Measurements from ENCODE around the gene RPL23.
A peak's percentile ranks its signal among the peaks of the same experiment; 100 is the strongest.
"Not testable (repeated sequence)": the region's sequence is repeated elsewhere in the genome, so short reads cannot be mapped to it uniquely, and the experiment has no call there.

RPL23 gene

GRCh38 chr17:38867179-38867967 lies 13.9 kb upstream of the RPL23 start:
- peak; percentile 44 for DNase-seq

GRCh38 chr17:38864636-38865398 lies 11.3 kb upstream of the RPL23 start:
- no peak for DNase-seq

GRCh38 chr17:38861399-38861843 lies 7.9 kb upstream of the RPL23 start:
- no peak for DNase-seq

- DNase-seq = no peak
Observed at GRCh38 chr17:38857271-38857670, 3.8 kb upstream of the RPL23 start.

- not testable (repeated sequence) for DNase-seq
Observed at GRCh38 chr17:38855101-38855714, 1.7 kb upstream of the RPL23 start.

DNA sequence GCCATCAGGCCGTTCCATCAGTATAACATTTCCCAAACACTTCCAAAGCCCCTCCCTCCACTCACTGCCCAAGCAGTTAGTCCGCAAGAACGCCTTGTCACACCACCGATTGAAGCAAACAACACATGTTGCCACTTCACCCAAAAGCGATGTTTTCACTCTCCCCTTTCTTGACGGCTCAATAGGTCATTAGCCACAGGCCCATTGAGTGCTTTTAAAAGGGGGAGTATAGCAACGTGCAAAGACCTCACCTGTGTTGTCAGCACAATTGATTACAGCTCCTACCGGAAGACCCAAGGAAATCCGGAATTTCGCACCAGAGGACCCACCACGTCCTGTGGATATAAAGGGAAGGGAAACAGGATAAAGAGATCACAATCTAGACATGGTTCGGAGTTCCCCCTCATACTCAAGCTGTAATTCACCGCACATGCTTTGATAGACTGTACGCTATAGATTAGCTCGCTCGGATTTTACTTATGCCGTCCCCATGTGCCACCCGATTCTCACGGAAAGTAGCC lies 690 bp downstream of the RPL23 start:
- no peak for DNase-seq

DNA sequence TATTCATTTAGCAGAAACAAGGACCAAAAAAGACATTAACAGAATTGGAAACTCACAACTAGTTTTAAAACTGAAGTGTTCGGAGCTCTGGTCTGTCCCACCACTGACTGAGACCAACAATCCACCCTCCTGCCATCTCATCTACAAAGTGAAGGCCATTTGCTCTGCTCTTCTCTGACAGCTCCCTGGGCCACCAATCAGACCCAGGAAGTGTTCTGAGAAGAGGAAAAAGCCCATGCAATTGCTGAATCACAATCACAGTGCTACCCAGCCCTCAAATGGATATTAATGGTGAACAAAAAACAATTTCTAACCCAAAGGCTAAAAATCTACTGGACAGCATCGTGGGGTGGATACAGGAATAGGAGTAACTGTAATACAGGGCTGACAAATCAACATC lies 2.1 kb downstream of the RPL23 start:
- no peak for DNase-seq

- DNase-seq = no peak
Observed at GRCh38 chr17:38850374-38850773, 3.1 kb downstream of the RPL23 start.

DNA sequence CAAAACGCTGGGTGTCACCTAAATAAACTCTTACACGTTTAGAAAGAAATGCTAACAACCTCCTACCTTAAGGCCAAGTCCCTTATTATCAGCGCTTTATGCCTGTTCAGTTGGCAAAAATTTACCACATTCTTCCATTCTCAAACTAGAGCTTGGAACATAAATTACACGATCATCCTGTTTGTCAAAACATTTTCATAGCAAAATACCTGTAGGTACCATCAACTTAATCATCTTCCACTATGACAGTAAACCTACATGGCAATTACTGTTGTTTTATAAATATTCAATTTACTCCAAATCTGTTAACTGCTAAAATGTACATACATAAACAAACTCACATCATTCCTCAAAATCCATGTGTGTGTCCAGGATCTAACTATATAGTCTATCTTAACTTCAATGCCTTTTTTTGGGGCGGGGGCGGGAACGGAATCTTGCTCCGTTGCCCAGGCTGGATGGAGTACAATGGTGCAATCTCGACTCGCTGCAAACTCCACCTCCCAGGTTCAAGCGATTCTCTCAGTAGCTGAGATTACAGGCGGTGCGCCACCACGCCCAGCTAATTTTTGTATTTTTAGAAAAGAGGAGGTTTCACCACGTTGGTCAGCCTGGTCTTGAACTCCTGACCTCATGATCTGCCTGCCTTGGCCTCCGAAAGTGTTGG lies 4.4 kb downstream of the RPL23 start:
- no peak for DNase-seq

- no peak for DNase-seq
Observed at GRCh38 chr17:38848557-38848891, 5.0 kb downstream of the RPL23 start.

DNA sequence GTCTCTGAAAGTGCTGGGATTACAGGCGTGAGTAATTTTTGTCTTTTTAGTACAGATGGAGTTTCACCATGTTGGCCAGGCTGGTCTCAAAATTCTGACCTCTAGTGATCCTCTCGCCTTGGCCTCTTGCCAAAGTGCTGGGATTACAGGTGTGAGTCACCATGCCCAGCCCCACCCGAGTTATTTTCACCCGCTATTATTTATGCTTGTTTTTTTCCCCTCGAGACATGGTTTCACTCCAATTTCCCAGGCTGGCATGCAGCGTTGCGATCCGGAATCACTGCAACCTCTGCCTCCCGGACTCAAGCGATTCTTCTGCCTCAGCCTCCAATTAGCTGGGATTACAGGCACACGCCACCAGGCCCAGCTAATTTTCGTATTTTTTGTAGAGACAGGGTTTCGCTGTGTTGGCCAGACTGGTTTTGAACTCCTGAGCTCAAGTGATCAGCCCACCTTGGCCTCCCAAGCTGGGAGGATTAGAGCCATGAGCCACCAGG lies 9.2 kb downstream of the RPL23 start:
- no peak for DNase-seq

- no peak for DNase-seq
Observed at GRCh38 chr17:38825762-38826247, 27.7 kb downstream of the RPL23 start.

DNA sequence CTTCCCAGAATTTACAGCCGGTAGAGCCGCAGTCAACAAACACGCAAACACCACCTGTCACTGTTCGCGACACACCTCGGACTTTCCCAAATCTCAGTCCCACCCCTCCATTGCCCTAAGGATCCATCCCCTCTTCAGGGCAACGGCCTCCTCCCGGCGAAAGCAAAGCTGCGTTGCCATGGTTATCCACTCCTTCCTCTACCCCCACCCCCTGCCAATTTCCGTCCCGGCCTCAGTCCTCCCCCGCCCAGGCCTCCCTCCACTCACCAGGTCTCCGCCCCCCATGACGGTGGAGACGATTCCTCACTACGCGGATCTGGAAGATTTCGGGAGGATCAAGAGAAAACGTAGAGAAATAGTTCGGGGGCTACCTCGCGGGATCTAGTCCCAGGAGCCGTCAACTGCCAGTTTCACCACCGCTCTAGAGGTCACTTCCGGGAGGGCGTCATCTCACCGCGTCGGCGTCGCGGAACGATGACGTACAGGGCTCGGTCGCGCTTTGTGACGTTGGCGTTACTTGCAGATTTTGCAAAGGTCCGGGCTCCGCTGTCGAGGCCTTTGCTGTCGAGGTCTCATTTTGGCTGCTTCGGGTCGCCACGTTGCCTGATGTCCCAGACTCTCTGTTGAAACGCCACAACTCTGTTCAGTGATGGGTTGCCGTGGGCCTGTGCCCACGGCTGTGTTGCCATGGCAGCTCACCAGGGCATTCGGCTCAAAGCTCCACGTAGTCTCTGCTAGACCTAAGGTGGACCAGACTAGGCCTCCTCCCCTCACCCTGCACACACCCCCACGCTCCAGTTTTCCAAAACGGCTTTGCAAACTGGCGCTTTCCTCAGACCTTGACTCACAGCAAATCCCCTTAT lies 28.4 kb downstream of the RPL23 start, which contains the start of gene CWC25:
TSS of gene CWC25 (minus strand) at position 423 of the 863 bp plus-strand sequence. CDS start at position 285, 138 bp downstream.
- peak; percentile 96 for DNase-seq

GRCh38 chr17:38815576-38816193 lies 37.8 kb downstream of the RPL23 start:
- no peak for DNase-seq

DNA sequence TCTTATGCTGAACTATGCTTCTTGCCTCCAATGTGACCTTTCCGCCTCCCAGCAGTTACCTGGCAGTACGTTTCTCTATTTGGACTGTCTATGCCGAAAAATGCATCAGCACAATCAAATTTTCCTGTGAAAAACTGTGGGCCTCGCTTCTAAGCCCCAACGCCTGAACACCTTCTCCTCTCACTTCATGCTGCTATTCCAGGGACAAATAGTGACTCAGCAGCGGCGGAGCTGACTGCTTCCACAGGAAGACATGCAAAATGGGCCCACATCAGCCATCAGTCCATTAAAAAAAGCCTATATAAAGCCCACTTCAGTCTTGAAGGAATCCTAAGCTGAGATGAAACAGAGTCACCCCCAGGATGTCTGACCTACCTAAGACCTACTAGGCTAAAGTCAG lies 43.7 kb downstream of the RPL23 start:
- DNase-seq = no peak

GRCh38 chr17:38800237-38800760 lies 53.2 kb downstream of the RPL23 start:
- no peak for DNase-seq

DNA sequence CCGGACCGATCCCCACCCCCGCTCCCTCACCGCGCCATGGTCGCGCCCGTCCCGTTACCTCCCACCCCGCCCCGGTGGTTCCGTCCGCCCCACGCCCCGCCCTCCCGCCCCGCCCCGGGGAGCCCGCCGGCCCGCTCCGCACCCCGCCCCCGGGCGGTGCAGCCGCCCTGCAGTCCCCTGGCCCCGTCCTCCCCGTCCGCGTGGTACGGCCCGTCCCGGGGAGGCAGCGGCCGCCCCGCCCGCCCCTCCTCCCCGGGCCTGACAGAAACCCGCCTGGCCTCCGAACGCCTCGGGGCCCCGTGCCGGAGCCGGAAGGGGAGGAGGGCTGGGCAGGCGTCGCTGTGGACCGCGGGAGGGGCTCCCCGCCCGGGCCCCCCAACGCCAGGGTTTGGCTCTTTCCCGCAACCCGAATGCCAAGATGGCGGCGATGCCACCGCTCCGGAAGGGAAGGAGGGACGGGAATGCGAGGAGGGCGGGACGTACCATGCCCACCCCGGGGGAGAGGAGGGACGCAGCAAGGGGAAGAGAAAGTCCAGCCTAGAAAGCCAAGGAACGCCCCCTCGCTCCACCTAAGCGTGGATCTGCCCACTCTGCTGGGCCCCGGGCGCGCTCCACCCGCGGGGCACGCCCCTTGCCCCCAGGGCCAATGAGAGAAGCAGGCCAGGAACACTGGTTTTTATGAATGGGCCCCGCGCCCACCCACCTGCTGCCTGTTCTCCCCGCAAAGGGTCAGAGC lies 53.9 kb downstream of the RPL23 start, which contains the start of gene PIP4K2B:
TSS of gene PIP4K2B (minus strand) at position 56 of the 736 bp plus-strand sequence. CDS start 132 bp downstream, outside the sequence.
- DNase-seq = peak; percentile 92

DNA sequence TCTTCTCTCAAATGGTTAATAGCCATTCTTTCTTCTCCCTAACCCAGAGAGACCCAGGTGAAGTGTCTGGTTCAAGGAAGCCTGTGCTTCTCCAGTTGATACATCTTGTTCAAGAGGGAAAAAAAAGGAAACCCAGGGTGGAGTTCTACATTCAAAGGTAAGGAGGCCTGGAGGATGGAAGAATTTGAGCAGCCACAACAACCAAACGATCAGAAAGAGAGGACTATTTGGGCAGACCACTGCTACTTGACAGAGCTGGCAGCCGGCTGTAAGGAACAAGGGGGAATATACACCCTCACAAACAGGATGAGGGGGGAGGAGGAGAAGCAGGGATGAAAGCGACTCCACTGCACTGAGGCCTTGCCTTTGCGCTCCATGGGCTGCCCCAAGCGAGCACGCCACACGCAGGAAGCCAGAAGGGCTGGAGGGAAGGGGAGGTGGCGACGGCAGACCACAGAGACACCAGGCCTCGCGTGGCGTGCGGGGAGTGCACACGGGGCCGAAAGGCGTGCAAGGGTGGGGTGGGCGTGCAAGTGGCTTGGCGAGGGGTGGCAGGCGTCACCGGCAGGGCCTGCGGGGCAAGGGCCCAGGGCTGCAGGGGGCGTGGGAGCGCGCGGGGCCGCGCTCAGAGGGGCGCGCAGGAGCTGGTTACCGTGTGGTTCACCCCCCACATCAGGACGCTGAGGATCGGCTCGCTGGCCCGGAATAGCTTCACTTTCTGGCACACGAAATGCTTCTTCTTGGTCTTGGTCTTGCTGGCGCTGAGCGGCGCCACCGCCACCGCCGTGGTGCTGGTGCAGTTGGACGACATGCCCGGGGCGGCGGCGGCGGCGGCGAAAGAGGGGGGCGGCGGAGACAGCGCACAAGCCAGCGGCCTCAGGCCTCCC lies 54.7 kb downstream of the RPL23 start:
- DNase-seq = peak; percentile 42

All from midbrain (tissue), 1 donor.